ENCODE data around the gene DNAH10.

The DNAH10 gene

GRCh38 chr12:123715195-123715594 lies 46.9 kb upstream of the DNAH10 start:
- TF ChIP-seq POLR2A (IDR thresholded peaks at IDR 0.05; ENCODE audit: extremely low read depth, insufficient read length) = no peak
- TF ChIP-seq MYC (IDR thresholded peaks at IDR 0.05; ENCODE audit: low read depth, low read length) = no peak
- TF ChIP-seq CTCF (IDR thresholded peaks at IDR 0.05; ENCODE audit: low read depth, low read length) = no peak
- no peak for TF ChIP-seq MAX (IDR thresholded peaks at IDR 0.05; ENCODE audit: low read depth, low read length)
- DNase-seq (ENCODE audit: low read depth) = no peak
- no peak overlapping the region for H3K4me3 ChIP-seq (ENCODE audit: low read depth, low read length)

- no peak for DNase-seq (ENCODE audit: low read depth)
Measured at GRCh38 chr12:123717350-123717749, 44.8 kb upstream of the DNAH10 start.

GRCh38 chr12:123720141-123720814 lies 41.8 kb upstream of the DNAH10 start:
- no peak for DNase-seq (ENCODE audit: low read depth)
- no peak for TF ChIP-seq POLR2A (IDR thresholded peaks at IDR 0.05; ENCODE audit: extremely low read depth, insufficient read length)
- no peak for TF ChIP-seq MAX (IDR thresholded peaks at IDR 0.05; ENCODE audit: low read depth, low read length)
- TF ChIP-seq MYC (IDR thresholded peaks at IDR 0.05; ENCODE audit: low read depth, low read length) = no peak
- no peak for TF ChIP-seq CTCF (IDR thresholded peaks at IDR 0.05; ENCODE audit: low read depth, low read length)
- no peak overlapping the region for H3K4me3 ChIP-seq (ENCODE audit: low read depth, low read length)

More at GRCh38 chr12:123717350-123717749, 44.8 kb upstream of the DNAH10 start:
- H3K4me3 ChIP-seq (ENCODE audit: low read depth, low read length) = no peak overlapping the region
- TF ChIP-seq POLR2A (IDR thresholded peaks at IDR 0.05; ENCODE audit: extremely low read depth, insufficient read length) (no peak), MYC (IDR thresholded peaks at IDR 0.05; ENCODE audit: low read depth, low read length) (no peak), CTCF (IDR thresholded peaks at IDR 0.05; ENCODE audit: low read depth, low read length) (no peak), MAX (IDR thresholded peaks at IDR 0.05; ENCODE audit: low read depth, low read length) (no peak)

GRCh38 chr12:123721245-123721644 lies 40.9 kb upstream of the DNAH10 start:
- TF ChIP-seq CTCF (IDR thresholded peaks at IDR 0.05; ENCODE audit: low read depth, low read length) (no peak), MYC (IDR thresholded peaks at IDR 0.05; ENCODE audit: low read depth, low read length) (no peak), POLR2A (IDR thresholded peaks at IDR 0.05; ENCODE audit: extremely low read depth, insufficient read length) (no peak), MAX (IDR thresholded peaks at IDR 0.05; ENCODE audit: low read depth, low read length) (no peak)
- H3K4me3 ChIP-seq (ENCODE audit: low read depth, low read length) = no peak overlapping the region
- no peak for DNase-seq (ENCODE audit: low read depth)

GRCh38 chr12:123723011-123723410 lies 39.1 kb upstream of the DNAH10 start:
- no peak for DNase-seq (ENCODE audit: low read depth)
- no peak overlapping the region for H3K4me3 ChIP-seq (ENCODE audit: low read depth, low read length)
- TF ChIP-seq MYC (IDR thresholded peaks at IDR 0.05; ENCODE audit: low read depth, low read length) (no peak), CTCF (IDR thresholded peaks at IDR 0.05; ENCODE audit: low read depth, low read length) (no peak), MAX (IDR thresholded peaks at IDR 0.05; ENCODE audit: low read depth, low read length) (no peak), POLR2A (IDR thresholded peaks at IDR 0.05; ENCODE audit: extremely low read depth, insufficient read length) (no peak)

Measured in NB4 (cell line).